ENCODE measurements around the gene PKDCC.

The PKDCC gene

GRCh38 chr2:42090216-42090615, 42.4 kb downstream of the PKDCC start:
- no peak for DNase-seq

- DNase-seq: no peak
Measured at GRCh38 chr2:42091671-42092070, 43.9 kb downstream of the PKDCC start.

- peak; percentile 21 for DNase-seq
Measured at GRCh38 chr2:42092084-42092996, 44.5 kb downstream of the PKDCC start.

GRCh38 chr2:42094114-42094513, 46.3 kb downstream of the PKDCC start:
- DNase-seq: no peak

GRCh38 chr2:42095923-42096408, 48.1 kb downstream of the PKDCC start:
- DNase-seq: peak; percentile 90

GRCh38 chr2:42096869-42097591, 49.2 kb downstream of the PKDCC start:
- DNase-seq: no peak

- peak; percentile 45 for DNase-seq
Measured at GRCh38 chr2:42098571-42099437, 51.0 kb downstream of the PKDCC start.

GRCh38 chr2:42099438-42100173, 51.8 kb downstream of the PKDCC start:
- no peak for DNase-seq

- DNase-seq: no peak
Measured at GRCh38 chr2:42100683-42101205, 52.9 kb downstream of the PKDCC start.

- peak; percentile 36 for DNase-seq
Measured at GRCh38 chr2:42101206-42102023, 53.6 kb downstream of the PKDCC start.

GRCh38 chr2:42102024-42102590, 54.3 kb downstream of the PKDCC start:
- DNase-seq: no peak

GRCh38 chr2:42102591-42103450, 55.0 kb downstream of the PKDCC start:
- DNase-seq: no peak

GRCh38 chr2:42103829-42104228, 56.0 kb downstream of the PKDCC start:
- no peak for DNase-seq

- no peak for DNase-seq
Measured at GRCh38 chr2:42104621-42105020, 56.8 kb downstream of the PKDCC start.

GRCh38 chr2:42105330-42106256, 57.8 kb downstream of the PKDCC start:
- DNase-seq: peak; percentile 37

- DNase-seq: no peak
Measured at GRCh38 chr2:42106257-42106816, 58.5 kb downstream of the PKDCC start.

- no peak for DNase-seq
Measured at GRCh38 chr2:42107249-42108042, 59.6 kb downstream of the PKDCC start.
